MM.1S (cell line): ENCODE results near the gene RITA1.

ENCODE experiments used
- DNase-seq: peaks from one replicate; pipeline ENCODE4 v3.0.0-alpha.2; 2015
- H2AFZ ChIP-seq: fragments of 300-600 bp; sonication (generic); 2 replicates; pipeline ENCODE4 v1.6.0; 2016; ENCODE audit warnings: antibody characterized with exemption, low read length
- H3F3A ChIP-seq: fragments of 300-600 bp; sonication (generic); 2 replicates; pipeline ENCODE4 v1.6.1; 2016; ENCODE audit warnings: mild to moderate bottlenecking, antibody characterized with exemption, low read length, moderate library complexity, mixed read lengths; ENCODE audit not compliant: insufficient read depth
- H3K27ac ChIP-seq: fragments of 300-600 bp; sonication (generic); 2 replicates; pipeline ENCODE4 v1.5.1; 2016; ENCODE audit warnings: mild to moderate bottlenecking, low read length
- H3K27me3 ChIP-seq: fragments of 300-600 bp; sonication (generic); replicated peaks from 2 replicates; pipeline ENCODE4 v1.6.0; 2016; ENCODE audit warnings: low read length; ENCODE audit not compliant: insufficient read depth
- H3K36me3 ChIP-seq: fragments of 300-600 bp; sonication (generic); replicated peaks from 2 replicates; pipeline ENCODE4 v1.6.1; 2016; ENCODE audit warnings: mild to moderate bottlenecking, low read length, mixed read lengths; ENCODE audit not compliant: insufficient read depth
- H3K4me1 ChIP-seq: fragments of 300-600 bp; sonication (generic); 2 replicates; pipeline ENCODE4 v1.6.1; 2016; ENCODE audit warnings: low read length, mixed read lengths
- H3K4me2 ChIP-seq: fragments of 300-600 bp; sonication (generic); 2 replicates; pipeline ENCODE4 v1.6.0; 2016; ENCODE audit warnings: low read depth, low read length
- H3K4me3 ChIP-seq: fragments of 300-600 bp; sonication (generic); 2 replicates; pipeline ENCODE4 v1.5.1; 2016; ENCODE audit warnings: low read length, mixed read lengths
- H3K79me2 ChIP-seq: fragments of 300-600 bp; sonication (generic); 2 replicates; pipeline ENCODE4 v1.6.1; 2016; ENCODE audit warnings: mixed run types, low read length, mixed read lengths
- H3K9ac ChIP-seq: fragments of 300-600 bp; sonication (generic); 2 replicates; pipeline ENCODE4 v1.6.1; 2016; ENCODE audit warnings: low read length, mixed read lengths
- H3K9me2 ChIP-seq: fragments of 300-600 bp; sonication (generic); replicated peaks from 2 replicates; pipeline ENCODE4 v1.6.1; 2016; ENCODE audit warnings: mild to moderate bottlenecking, low read length, mixed read lengths; ENCODE audit not compliant: insufficient read depth
- H3K9me3 ChIP-seq: fragments of 300-600 bp; sonication (generic); replicated peaks from 2 replicates; pipeline ENCODE4 v1.6.1; 2016; ENCODE audit warnings: mild to moderate bottlenecking, low read length, mixed read lengths; ENCODE audit not compliant: insufficient read depth
- H4K20me1 ChIP-seq: fragments of 300-600 bp; sonication (generic); 2 replicates; pipeline ENCODE4 v1.6.1; 2016; ENCODE audit warnings: mild to moderate bottlenecking, low read length, moderate library complexity, mixed read lengths; ENCODE audit not compliant: insufficient read depth
- CTCF ChIP-seq: fragments of 300-600 bp; sonication (generic); IDR thresholded peaks from 2 replicates; pipeline ENCODE4 v1.5.1; 2016; ENCODE audit warnings: antibody characterized with exemption, low read length, mixed read lengths
- EZH2 ChIP-seq: fragments of 300-600 bp; sonication (generic); optimal IDR thresholded peaks from 2 replicates; pipeline ENCODE3; 2017; ENCODE audit warnings: low read depth, mild to moderate bottlenecking, antibody characterized with exemption, low read length, mixed read lengths
- EZH2phosphoT487 ChIP-seq: fragments of 300-600 bp; sonication (generic); IDR thresholded peaks from 2 replicates; pipeline ENCODE4 v1.6.1; 2018; ENCODE audit warnings: antibody characterized with exemption, low read length

RITA1 gene

GRCh38 chr12:113226696-113227568 is 41.4 kb downstream of the RITA1 start:
- DNase-seq, result no peak
- Histone ChIP-seq H3K27me3 (no peaks in the 10 kb centered on the region), H3K9me3 (no peaks in the 10 kb centered on the region), H3K36me3 (no peaks in the 10 kb centered on the region), H4K20me1 (no peaks in the 10 kb centered on the region), H3K4me1 (peaks cover 21% of the 10 kb centered on the region), H3K4me3 (no peak overlapping the region), H3K9me2 (no peaks in the 10 kb centered on the region), H2AFZ (no peak overlapping the region), H3K4me2 (no peak overlapping the region), H3K9ac (no peak overlapping the region), H3K27ac (no peak overlapping the region), H3K79me2 (peaks cover 18% of the 10 kb centered on the region), H3F3A (peaks cover 23% of the 10 kb centered on the region; the same call in 1 of the 2 replicates)
- TF ChIP-seq EZH2phosphoT487 (no peak), CTCF (no peak), EZH2 (no peak)

GRCh38 chr12:113227686-113228391 is 42.3 kb downstream of the RITA1 start:
- H3K9ac ChIP-seq, result no peak overlapping the region
- no peak overlapping the region for H3K4me3 ChIP-seq
- no peaks in the 10 kb centered on the region for H3K9me3 ChIP-seq
- peaks cover 9% of the 10 kb centered on the region for H3K79me2 ChIP-seq
- H3K4me1 ChIP-seq, result peaks cover 21% of the 10 kb centered on the region
- no peak overlapping the region for H3K4me2 ChIP-seq
- H3K27ac ChIP-seq, result no peak overlapping the region
- no peak for DNase-seq
- H3F3A ChIP-seq, result peaks cover 15% of the 10 kb centered on the region; the same call in 1 of the 2 replicates
- H2AFZ ChIP-seq, result no peak overlapping the region
- TF ChIP-seq CTCF (no peak), EZH2 (no peak)
- no peaks in the 10 kb centered on the region for H3K27me3 ChIP-seq
- H4K20me1 ChIP-seq, result no peaks in the 10 kb centered on the region
- no peaks in the 10 kb centered on the region for H3K9me2 ChIP-seq
- H3K36me3 ChIP-seq, result no peaks in the 10 kb centered on the region

GRCh38 chr12:113228394-113229028 is 43.0 kb downstream of the RITA1 start:
- TF ChIP-seq EZH2 (no peak), CTCF (no peak), EZH2phosphoT487 (no peak)
- Histone ChIP-seq H3K79me2 (peaks cover 9% of the 10 kb centered on the region), H3K4me3 (no peak overlapping the region), H3K27ac (peak overlapping the region; percentile 82; the same call in 1 of the 2 replicates), H3K27me3 (no peaks in the 10 kb centered on the region), H2AFZ (no peak overlapping the region), H3K9me3 (no peaks in the 10 kb centered on the region), H3K4me1 (peaks cover 21% of the 10 kb centered on the region), H4K20me1 (no peaks in the 10 kb centered on the region), H3K9ac (no peak overlapping the region), H3K4me2 (no peak overlapping the region), H3F3A (peaks cover 14% of the 10 kb centered on the region; the same call in 1 of the 2 replicates), H3K36me3 (no peaks in the 10 kb centered on the region), H3K9me2 (no peaks in the 10 kb centered on the region)
- DNase-seq, result no peak
